Activated naive CD4-positive, alpha-beta T cell treated with anti-CD3 and anti-CD28 coated beads, Interleukin-2, amount 50 U/mL, for 16 hours (primary cell): ENCODE results near the gene HES4.
A peak's percentile ranks its signal among the peaks of the same experiment; 100 is the strongest.
"Not testable (repeated sequence)": the region's sequence is repeated elsewhere in the genome, so short reads cannot be mapped to it uniquely, and the experiment has no call there.

Experiments
- DNase-seq: peaks from one replicate; pipeline ENCODE4 v3.0.0-alpha.2; 2020

The HES4 gene

DNA sequence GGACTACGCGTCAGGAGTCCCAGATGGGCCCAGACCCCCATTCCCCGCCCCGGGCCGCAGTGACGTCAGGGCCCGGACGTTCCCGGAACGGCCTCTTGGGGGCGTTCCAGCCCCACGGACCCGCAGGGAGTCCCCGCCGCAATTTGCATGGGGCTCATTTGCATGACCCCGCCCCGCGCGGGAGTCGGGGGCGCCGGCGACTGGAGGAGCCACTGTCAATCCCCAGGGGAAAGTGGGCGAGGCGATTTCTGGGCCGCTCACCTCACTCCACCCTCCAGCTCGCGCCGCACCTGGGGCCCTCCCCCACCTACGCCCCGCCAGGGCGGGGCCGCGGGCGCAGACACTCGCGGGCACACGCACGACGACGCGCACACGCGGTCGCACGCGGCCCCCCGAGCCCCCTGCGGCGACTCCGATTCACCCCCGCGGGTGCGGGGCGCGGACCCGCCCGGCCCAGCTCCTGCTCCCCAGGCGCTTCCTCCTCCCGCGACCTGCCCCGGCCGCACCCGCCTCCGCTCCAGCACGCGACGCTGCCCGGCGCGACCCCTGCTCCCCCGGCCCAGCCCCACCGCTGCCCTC lies 33.2 kb upstream of the HES4 start:
- peak; percentile 95 for DNase-seq

DNA sequence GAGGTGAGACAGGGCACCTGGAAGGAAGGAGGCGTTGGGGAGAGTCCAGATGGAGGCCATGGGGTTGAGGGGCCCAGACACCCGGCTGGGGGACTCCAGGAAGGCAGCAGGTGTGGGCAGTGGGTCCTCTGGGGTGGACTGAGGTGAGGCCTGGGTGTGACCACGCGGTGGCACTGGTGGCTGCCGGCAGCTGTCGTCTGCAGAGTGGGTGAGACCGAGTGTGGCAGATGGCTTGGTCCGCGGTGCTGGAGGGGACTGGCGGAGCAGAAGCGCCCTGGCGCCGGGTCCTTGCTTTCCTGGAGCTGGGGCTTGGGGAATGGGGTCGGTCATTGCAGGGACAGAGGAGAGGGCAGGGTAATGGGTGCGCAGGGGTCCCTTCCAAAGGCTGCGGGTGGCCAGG lies 32.5 kb upstream of the HES4 start:
- no peak for DNase-seq

DNA sequence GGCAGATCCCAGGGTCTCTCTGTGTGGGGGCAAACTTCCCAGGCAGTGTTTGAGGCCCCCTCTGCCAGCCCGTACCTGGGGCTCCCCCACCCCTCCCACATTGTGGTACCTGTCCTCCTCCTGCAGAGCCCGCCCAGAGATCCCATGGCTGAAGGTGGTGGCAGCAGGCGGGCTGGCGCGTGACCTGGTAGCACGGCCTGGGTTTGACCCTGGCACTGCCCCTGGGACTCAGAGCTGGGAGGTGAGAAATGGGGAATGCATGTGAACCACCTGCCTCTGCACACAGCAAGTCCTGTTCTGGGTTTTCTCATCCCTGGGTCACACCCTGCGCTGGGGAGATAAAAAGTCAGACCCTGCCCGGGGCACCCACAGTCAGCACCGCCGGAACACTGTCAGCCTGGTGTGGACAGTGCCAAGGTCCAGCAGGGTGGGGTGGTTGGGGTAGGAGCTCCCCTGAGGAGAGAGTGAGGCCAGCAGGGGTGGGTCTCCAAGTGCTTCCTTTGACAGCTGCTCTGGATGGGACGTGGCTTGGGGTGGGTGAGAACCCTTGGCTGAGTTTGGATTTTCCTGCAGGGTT lies 31.9 kb upstream of the HES4 start:
- no peak for DNase-seq

DNA sequence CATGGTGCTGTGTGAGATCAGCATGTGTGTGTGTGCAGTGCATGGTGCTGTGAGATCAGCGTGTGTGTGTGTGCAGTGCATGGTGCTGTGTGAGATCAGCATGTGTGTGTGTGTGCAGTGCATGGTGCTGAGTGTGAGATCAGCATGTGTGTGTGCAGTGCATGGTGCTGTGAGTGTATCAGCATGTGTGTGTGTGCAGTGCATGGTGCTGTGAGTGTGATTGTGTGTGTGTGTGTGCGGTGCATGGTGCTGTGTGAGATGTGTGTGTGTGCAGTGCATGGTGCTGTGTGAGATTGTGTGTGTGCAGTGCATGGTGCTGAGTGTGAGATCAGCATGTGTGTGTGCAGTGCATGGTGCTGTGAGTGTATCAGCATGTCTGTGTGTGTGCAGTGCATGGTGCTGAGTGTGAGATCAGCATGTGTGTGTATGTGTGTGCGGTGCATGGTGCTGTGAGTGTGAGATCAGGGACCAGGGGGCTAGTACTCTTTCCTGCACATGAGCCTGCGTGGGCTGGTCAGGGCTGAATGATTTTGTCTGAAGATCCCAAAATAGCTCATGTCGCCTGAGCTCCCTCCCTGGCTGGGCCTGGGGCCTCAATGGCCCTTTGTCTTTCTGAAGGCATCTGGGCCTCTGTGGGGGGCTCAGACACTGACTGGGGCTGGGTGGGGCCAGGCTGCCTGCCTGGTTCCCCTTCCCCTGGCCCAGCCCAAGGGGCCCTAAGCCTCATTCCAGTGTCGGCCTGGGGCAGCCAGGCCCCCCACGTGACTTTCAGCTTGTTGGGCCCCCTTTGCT lies 31.2 kb upstream of the HES4 start:
- not testable (repeated sequence) for DNase-seq

DNA sequence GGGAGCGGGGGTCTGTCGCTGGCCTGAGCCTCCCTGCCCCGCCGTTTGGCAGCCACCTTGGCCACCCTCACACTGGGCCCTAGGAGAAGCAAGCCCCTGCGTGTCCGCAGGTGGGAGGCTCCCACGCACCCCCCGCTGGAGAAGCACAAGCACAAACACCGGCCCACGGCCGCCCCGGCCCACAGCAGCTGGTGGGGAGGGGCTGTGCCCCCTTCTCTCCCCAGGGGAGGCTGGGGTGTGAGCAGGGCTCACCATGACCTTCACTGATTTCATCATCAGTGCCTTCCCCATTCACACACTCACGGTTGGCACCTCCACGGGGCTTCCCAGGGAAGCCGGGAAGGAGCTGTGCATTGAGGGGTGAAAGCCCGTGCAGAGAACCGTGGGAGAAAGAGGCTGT lies 27.9 kb upstream of the HES4 start:
- DNase-seq, result no peak

DNA sequence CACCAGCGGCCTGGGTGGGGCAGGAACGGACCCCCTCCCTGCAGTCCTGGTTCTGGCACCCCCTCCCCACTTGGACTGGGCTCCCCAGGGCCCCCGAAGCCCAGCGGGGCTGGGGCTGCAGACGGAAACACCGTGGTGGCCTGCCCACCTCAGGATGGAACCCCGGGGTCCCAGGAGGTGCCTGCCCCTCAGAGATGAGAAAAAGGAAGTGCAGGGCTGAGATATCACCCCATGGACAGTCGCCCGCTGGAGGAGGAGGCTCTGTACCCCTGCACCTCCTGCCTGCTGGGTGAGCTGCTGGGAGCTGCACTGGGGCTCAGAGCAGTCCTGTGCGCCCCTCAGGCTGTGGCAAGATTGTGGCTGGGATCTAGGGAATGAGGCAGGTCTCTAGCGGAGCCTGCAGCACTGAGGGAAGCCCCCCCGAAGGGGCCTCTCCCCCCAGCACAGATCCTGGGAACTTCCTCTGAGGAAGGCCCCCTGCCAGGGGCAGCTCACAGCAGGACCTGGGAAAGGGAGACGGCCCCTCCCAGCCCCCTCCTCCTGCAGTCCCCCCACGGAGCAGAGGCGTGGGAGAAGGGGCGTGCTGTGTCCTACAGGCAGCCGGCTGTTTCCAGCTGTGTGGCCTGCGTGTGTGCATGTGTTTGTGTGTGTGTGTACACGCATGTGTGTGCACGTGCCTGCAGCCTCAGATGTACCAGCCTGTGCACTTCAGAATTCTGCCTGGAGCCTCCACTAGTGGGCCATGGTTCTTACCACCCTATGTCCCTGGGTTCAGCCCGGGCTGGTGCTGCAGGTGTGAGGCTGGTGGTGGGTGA lies 26.9 kb upstream of the HES4 start:
- no peak for DNase-seq

DNA sequence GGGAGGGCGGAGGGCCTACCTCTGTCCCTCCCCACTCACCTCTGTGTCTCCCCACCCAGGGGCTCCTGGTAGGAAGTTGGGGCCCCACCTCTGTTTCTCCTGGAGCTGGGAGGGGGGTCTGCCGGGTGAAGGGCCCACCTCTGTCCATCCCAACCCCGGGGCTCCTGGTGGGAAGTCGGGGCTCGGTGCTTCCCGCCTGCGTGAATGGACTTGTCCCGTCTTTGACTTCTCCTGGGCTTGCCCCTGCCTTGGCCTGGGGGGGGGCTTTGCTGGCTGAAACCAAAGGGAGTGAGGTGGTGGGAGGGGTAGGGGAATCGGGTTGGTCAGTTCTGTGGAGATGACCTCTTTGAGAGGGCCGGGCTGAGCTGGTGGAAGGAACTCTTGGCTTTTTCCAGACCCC lies 25.8 kb upstream of the HES4 start:
- no peak for DNase-seq

DNA sequence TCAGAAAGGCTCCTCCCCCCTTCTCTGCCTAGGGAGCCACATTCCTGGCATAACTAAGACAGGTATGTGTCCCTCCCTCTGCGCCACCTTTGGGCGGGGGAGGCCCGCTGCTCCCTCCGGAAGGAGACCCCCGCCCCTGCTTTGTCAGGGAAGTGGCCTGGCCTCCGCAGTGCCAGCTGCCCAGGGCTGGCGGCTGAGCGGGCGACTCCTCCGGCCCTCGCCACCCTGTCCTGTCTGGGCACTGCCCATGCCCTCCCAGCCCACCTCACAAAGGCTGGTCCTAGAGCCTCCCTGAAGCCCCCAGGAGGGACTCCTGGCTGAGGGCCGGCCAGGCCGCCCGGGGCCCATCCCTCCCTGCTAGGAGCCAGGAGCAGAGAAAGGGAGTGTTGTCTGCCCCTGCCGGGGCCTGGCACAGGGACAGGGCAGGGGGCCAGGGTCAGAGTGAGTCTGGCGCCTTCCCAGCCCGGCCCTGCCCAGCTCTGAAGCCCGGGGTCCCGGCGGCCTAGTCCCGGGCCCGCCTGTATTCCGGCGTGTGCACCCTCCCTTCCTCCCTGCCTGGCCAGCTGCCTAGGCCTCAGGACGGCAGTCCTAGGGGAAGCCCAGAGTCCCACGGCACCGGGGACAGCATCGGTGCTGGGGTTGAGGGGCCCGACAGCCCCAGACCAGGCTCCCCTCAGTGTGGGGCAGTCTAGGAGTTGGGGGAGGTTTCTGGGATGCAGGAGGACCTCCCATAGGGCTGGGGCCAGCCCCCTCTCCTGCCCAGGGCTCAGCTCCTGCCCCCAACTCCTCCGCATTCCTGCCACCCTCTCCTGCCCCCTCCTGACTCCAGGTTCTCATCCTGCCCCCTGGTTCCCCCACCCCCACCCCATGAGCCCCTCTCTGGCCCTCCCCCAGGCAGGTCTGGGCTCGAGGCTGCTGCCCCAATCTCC lies 25.1 kb upstream of the HES4 start:
- no peak for DNase-seq

DNA sequence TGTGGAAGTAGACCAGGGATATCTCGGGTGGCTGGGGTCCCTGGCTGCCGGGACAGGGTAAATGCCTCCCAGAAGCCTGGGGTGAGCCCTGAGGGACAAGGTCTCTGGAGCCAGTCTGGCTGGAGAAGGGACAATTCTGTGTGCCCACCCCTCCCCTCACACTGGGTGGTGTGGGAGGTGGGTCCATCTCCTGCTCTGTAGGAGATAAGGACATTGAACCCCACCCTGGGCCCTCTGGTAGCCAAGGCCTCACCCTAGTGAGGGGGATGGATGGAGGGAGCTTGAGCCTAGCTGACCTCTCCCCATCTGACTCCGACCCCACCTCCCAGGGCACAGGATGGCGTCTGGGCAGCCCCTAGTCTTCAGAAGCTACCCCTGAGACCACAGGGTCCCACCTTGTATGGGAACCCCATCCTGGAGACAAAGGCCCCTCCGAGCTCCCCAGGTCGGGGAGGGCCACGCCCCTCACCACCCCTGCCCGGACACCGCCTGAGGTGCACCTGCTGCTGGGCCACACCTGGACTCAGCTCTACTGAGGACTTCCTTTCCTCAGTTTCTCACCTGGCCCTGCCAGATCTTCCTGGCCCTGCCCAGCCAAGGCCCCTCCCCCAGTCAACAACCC lies 24.4 kb upstream of the HES4 start:
- DNase-seq, result no peak

DNA sequence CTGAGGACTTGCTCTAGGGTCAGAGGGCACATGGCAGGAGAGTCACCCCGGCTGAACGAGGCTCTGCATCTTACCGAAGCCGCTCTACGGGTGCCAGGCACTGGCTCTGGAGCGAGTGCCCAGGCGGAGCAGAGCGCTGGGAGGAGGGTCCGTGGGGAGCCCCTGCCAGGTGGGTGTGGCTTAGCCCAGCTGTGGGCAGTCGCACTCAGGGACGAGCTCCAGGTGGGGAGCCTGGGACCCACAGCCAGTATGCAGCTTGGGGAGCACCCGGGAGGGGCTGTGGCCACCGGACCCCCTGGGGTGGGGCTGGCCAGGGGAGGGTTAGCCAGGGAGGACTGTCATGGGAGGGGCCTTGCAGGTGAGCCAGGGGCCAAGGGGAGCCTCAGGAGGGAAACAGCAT lies 23.8 kb upstream of the HES4 start:
- no peak for DNase-seq

DNA sequence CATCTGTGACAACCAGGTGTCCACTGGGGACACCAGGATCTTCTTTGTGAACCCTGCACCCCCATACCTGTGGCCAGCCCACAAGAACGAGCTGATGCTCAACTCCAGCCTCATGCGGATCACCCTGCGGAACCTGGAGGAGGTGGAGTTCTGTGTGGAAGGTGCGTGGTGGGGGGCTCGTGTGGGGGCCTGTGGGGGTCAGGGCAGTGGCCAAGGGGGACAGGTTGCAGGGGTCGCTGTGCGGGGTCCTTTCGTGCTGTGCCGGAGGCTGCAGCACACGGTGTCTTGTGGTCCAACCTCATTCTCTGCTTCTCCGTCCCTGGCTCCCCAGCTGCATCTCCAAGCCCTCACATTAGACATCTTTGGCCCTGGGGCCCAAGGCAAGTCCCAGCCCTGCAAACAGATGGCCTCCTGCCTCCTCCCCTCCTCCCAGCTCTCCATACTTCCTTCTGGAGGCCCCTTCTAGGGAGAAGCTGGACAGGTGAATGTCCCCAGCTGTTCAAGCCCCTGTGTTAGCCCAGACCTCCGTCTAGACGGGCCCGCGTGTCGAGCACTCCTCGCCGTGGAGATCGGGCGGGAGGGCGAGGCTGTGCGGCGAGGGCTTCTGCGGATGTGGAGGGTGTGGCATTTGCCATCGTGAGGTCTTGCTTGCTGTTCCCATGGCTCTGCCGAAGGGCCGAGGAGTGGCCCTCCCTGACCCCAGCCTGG lies 22.6 kb upstream of the HES4 start:
- DNase-seq, result no peak

DNA sequence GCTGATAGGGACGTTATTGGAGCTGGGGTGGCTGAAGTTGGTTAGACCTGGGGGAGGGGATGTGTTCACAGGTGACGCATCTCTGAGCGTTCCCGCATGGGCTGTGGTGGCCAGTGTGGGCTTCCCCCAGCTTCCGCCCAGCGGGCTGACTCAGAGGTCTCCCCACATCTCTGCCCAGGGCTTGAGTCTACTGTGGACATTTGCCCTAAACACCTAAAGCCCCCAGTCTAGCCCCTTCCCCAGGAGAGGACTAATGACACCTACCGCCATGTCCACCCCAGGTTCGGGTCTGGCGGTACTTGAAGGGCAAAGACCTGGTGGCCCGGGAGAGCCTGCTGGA lies 22.0 kb upstream of the HES4 start:
- DNase-seq, result no peak

DNA sequence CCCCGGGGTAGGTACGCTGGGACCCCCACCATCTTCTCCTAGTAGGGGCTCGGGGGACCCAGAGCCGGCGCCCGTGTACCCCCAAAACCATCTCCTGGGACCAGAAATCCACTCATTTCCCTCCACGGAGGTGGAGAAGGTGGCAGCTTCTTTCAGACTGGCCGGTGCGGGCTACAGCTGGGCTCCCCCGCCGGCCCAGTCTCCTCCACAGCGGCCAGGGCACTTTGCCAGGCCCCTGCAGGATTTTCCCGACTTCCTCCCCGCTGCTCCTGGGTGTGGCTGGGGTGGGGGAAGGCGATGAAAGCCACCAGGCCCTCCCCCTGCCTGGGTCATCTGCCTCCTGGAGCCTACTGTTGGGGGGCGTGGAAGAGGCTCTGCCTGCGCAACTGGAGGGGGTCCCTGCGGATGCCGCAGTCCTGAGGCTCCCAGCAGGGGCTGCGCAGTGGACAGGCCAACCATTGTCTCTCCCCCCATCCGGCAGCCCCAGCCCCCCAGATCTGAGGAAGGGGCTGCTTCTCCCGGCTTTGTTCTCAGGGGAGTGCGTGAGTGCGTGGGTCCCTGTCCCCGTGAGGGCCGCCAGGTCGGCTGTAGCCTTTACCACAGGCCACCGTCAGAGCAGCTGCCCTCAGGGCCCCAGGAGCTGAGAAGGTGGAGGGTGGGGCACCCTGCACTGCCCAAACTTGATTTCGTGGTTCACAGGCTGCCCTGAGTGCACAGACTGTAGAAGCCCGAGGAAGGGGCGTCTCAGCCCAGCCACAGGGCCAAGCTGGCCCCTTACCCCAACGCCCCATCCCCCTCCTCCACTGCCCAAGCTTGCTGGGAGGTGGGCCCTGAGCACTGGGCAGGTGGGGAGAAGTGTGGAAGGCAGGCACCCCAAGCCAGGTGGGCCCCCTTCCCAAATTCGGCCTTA lies 21.4 kb upstream of the HES4 start:
- DNase-seq, result no peak

DNA sequence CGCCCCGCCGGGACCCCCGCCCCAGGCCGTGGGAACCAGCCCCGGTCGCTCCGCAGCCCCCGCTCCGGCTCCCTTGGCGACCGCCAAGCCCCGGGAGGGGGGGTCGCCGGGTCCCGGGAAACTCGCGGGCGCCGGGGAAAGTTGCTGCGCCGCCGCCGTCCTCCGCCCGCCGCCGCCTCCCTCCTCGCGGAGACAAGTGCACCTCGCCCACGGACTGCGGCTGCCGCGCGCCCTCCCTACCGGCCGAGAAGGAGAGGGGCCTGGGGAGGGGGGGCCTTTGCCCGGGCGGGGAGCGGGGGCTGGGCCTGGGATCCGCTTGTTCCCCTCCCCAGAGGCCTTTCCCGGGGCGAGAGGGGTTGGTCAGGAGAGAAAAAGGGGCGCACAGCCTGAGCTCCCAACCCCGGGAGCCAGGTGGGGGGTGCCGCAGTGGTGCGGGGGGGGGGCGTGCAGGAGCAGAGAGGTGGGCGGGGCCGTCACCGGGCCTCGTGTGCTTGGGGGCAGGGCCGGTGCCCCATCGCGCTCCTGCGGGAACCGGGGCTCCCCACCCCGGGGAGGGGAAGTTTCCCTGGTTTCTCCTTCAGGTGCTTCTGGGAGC lies 20.6 kb upstream of the HES4 start:
- peak; percentile 58 for DNase-seq

DNA sequence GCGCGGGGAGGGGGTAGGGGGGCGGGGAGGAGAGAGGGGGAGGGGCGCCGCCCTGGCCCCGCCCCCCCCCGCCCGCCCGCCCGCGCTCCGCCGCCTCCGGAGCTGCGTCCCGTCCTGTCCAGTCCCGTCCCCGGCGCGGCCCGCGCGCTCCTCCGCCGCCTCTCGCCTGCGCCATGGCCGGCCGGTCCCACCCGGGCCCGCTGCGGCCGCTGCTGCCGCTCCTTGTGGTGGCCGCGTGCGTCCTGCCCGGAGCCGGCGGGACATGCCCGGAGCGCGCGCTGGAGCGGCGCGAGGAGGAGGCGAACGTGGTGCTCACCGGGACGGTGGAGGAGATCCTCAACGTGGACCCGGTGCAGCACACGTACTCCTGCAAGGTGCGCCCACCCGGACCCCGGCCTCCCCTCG lies 20.1 kb upstream of the HES4 start, which contains the start of gene AGRN:
Gene AGRN, plus strand, starts transcription at position 121 of the 405 bp plus-strand sequence. Its CDS starts 53 bp downstream, at position 174.
- no peak for DNase-seq

DNA sequence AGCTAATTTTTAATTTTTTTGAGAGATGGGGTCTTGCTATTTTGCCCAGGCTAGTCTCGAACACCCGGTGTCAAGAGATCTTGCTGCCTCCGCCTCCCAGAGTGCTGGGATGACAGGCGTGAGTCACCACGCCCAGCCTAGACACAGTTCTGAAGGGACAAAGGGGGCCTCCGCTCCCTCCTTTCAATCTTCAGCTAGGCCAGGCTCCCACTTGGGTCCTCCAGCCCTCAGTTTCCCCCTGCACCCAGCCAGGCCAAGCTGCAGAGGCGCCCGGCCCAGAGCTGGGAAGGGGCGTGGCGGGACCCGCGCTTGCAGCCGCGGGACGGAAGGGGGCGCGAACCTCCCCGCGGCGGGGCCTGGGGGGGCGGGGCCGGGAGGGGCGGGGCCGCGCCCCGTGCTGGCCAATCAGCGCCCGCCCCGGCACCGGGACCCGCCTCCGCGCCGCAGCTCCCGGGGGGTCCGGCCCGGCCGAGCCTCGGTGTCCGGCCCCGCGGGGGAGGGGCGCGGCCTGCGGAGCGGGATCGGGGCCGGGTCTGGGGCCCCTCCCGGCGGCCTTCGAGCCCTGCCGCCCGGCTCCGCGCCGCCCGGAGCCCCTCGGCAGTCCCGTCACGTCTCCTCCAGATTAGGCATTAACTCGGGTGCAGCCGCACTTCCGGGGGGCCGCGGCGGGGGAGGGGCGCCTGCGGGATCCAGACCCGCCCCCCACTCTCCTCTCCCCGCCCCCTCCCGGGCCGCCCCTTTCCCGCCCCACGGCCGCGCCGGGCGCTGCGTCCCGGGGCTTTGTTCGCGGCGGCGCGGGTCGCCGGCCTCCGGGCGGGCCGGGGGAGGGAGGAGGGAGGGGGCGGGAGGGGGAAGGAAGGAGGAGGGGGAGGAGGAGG lies 19.5 kb upstream of the HES4 start:
- DNase-seq, result peak; percentile 82

DNA sequence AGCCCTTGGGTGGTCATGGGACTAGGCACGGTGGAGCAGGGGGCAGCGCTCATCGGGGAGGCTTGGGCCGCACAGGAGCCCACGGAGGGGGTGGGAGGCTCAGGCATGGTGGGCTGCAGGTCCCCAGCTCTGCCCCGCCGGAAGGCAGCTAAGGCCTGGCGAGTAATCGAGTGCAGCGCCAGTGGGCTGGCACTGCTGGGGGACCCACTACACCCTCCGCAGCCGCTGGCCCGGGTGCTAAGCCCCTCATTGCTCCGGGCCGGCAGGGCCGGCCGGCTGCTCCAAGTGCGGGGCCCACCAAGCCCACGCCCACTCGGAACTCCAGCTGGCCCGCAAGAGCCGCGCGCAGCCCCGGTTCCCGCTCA lies 18.4 kb upstream of the HES4 start:
- DNase-seq, result not testable (repeated sequence)

DNA sequence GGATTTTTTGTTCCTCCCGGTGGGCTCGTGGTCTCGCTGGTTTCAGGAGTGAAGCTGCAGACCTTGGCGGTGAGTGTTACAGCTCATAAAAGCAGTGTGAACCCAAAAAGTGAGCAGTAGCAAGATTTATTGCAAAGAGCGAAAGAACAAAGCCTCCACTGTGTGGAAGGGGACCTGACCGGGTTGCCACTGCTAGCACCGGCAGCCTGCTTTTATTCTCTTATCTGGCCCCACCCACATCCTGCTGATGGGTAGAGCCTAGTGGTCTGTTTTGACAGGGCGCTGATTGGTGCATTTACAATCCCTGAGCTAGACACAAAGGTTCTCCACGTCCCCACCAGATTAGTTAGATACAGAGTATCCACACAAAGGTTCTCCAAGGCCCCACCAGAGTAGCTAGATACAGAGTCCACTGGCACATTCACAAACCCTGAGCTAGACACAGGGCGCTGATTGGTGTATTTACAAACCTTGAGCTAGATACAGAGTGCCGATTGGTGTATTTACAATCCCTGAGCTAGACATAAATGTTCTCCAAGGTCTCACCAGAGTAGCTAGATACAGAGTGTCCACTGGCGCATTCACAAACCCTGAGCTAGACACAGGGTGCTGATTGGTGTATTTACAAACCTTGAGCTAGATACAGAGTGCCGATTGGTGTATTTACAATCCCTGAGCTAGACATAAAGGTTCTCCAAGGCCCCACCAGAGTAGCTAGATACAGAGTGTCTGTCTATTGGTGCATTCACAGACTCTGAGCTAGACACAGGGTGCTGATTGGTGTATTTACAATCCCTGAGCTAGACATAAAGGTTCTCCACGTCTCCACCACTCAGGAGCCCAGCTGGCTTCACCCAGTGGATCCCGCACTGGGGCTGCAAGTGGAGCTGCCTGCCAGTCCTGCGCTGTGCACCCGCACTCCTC lies 17.8 kb upstream of the HES4 start:
- not testable (repeated sequence) for DNase-seq
